GM12872 (cell line): Measurements from ENCODE around the gene ATP8A2.

Experiments
- TF ChIP-seq, protein P1 (sequence below): IDR thresholded peaks from 3 replicates; pipeline ENCODE4 v1.5.1; 2011; ENCODE audit warnings: low read depth, mild to moderate bottlenecking, low read length, moderate library complexity; ENCODE audit not compliant: insufficient read depth

ATP8A2 gene

DNA sequence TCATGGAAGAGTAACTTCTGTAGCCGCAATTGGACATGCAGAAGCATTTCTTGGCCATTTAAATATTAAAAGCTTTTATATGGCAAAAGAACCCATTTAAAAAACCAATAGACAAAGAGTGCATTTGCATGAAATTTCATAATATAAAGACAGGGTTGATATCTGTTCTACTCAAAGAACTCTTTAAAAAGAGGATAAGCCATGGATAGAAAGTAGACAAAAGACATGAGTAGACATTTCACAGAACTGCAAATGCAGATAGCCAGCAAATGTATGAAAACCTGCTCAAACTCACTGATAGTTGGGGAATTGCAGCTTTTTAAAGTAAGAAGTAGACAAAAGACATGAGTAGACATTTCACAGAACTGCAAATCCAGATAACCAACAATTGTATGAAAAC is 462.0 kb downstream of the ATP8A2 start:
- TF ChIP-seq, protein P1, sequence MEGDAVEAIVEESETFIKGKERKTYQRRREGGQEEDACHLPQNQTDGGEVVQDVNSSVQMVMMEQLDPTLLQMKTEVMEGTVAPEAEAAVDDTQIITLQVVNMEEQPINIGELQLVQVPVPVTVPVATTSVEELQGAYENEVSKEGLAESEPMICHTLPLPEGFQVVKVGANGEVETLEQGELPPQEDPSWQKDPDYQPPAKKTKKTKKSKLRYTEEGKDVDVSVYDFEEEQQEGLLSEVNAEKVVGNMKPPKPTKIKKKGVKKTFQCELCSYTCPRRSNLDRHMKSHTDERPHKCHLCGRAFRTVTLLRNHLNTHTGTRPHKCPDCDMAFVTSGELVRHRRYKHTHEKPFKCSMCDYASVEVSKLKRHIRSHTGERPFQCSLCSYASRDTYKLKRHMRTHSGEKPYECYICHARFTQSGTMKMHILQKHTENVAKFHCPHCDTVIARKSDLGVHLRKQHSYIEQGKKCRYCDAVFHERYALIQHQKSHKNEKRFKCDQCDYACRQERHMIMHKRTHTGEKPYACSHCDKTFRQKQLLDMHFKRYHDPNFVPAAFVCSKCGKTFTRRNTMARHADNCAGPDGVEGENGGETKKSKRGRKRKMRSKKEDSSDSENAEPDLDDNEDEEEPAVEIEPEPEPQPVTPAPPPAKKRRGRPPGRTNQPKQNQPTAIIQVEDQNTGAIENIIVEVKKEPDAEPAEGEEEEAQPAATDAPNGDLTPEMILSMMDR: no peak

DNA sequence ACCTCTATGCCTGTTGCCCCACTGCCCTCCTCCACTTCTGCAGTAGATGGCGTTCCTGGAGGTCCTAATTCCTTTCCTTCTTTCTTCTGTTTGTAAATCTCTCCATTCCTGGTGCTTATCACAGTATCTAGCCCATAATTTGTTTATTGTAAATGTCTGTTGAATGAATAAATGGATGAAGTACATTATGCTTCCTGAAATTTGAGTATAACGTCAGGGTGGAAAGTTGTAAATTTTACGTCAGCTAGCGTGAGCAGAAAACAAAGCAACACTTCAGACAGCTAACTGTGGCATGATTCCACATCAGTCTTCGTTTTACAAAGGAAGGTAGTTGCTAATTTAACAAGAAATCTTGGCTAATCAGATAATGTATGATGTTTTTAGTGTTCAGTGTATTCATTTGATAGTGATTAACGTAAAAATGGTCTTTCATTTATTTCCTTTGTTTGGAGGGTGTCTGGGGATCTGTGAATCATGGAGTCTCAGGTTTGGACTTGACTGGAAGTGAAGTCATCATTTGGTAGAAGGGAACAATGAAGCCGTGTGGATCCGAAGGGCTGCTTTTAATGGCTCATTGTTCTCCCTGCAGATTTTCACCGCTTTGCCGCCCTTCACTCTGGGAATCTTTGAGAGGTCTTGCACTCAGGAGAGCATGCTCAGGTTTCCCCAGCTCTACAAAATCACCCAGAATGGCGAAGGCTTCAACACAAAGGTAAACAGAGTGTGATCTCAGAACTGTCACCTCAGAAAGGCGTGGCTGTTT is 465.0 kb downstream of the ATP8A2 start:
- TF ChIP-seq, protein P1: no peak

DNA sequence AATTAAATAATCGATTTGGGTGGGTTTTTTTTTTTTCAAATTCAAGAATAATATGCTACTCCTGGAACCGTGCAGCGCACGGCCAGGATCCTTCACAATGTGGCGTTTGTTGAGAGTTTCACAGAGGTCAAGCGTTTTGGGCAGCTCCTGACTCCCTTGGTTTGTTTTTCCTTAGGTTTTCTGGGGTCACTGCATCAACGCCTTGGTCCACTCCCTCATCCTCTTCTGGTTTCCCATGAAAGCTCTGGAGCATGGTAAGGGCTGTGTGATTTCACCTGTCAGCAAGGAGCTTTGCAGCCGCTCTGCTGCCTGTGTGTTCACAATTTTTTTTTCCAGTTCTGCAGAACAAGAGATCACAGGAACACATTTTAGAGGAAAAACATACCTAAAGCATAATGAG is 467.6 kb downstream of the ATP8A2 start:
- TF ChIP-seq, protein P1: no peak

DNA sequence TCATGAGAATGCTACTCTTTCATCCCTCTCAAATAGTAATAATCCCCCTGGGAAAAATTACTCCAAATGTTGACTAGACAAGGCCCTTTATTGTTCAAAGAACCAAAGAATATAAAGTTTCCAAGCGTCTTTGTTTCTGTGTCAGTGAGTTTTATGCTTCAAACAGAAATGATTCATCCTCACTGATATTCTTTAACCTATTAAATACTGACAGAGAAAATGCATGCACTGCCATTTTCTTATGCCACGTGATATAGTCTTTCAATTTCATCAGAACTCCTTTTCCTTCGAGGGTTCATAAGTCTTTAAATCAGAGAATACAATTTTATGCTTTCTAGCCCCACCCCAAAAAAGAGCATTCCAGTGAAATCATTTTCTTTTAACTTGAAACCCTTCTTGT is 468.5 kb downstream of the ATP8A2 start:
- TF ChIP-seq, protein P1: no peak

DNA sequence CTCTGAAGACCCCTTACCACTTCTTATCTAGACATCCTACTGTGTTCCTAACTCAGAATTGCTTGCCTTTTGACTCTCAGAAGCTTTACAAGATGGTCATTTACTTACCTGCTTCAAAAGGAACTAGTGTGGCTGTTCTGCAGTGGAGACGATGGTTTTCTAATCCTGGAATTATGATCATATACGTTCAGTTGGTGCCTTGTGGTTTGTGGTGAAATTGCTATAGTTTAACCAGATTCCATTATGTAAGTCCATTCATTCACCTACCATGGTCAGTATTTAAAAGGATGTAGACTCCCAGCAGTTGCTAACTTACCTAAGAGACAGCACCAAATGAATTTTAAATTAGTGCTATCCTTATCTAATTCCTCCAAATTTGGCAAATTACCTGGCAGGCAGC is 469.2 kb downstream of the ATP8A2 start:
- TF ChIP-seq, protein P1: no peak

DNA sequence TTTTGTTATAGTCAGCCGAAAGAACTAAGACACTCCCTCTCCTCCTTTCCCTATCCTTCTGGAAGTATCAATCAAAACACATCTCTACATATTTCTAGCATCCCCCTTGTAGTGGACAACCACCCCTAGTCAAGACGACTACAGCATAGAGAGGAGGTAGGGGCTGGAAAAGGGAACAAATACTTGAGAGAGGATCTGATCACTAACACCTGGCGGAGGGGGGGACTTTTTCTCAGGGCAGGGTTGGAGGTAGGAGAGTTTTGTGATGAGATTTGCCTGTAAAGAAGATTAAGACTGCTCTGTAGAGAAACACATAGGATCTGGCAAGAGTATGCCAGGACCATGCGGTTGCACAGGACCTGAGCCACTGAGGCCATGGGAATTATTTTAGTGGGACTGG is 471.9 kb downstream of the ATP8A2 start:
- TF ChIP-seq, protein P1: no peak

DNA sequence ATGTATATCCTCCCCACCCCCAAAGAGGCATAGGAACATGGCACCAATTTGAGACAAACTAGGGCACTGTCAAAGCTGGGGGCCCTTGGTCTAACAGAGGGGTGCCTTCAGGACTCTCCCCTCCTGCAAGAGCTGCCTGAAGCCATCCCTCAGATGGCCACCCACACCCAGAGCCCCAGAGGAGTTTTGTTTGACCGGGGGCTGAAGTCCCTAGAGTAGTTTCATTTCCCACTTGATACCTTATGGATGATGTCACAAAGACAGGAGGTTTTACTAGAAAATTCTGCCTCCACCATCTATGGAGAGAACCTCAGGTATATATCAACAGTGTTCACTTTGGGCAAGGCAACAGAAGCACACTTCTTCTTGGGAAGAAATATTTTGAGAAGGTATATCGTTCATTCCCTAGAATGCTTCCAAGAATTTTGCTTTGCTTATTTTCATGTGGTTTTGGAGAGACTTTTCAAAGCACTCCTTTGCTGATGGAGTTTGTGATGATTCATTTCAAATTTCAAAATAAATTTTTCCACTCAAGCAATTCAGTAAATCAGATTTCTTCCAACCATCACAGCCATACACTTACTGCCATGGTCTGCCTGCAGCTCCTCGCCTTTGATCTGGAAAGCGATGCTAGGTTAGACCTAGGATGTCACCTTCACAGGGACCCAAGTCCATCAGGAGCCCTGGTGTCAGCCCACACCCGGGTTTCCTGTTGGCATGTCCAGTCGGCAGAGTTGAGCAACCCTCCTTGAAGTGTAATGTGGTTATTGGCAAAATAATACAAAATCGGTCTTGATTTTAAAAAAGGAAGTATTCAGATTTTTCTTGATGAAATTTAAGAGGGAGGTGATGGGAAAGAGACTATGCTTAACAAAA is 473.0 kb downstream of the ATP8A2 start:
- TF ChIP-seq, protein P1: no peak
